NB4 (cell line): ENCODE results near the gene HGFAC.

Source experiments
- MYC ChIP-seq: IDR thresholded peaks from 2 replicates; pipeline ENCODE4 v1.6.1; 2011; ENCODE audit warnings: low read depth, low read length
- POLR2A ChIP-seq: IDR thresholded peaks from 2 replicates; pipeline ENCODE4 v1.6.1; 2011; ENCODE audit warnings: mild to moderate bottlenecking; ENCODE audit not compliant: insufficient read length; ENCODE audit errors: extremely low read depth
- TF ChIP-seq, protein P1 (sequence below): IDR thresholded peaks from one replicate; pipeline ENCODE4 v1.5.1; 2012; ENCODE audit warnings: low read depth, low read length
- TF ChIP-seq, protein P2 (sequence below): IDR thresholded peaks from 2 replicates; pipeline ENCODE4 v1.6.1; 2011; ENCODE audit warnings: low read depth, low read length

- TF ChIP-seq, protein P1, sequence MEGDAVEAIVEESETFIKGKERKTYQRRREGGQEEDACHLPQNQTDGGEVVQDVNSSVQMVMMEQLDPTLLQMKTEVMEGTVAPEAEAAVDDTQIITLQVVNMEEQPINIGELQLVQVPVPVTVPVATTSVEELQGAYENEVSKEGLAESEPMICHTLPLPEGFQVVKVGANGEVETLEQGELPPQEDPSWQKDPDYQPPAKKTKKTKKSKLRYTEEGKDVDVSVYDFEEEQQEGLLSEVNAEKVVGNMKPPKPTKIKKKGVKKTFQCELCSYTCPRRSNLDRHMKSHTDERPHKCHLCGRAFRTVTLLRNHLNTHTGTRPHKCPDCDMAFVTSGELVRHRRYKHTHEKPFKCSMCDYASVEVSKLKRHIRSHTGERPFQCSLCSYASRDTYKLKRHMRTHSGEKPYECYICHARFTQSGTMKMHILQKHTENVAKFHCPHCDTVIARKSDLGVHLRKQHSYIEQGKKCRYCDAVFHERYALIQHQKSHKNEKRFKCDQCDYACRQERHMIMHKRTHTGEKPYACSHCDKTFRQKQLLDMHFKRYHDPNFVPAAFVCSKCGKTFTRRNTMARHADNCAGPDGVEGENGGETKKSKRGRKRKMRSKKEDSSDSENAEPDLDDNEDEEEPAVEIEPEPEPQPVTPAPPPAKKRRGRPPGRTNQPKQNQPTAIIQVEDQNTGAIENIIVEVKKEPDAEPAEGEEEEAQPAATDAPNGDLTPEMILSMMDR, result no peak
- TF ChIP-seq, protein P2, sequence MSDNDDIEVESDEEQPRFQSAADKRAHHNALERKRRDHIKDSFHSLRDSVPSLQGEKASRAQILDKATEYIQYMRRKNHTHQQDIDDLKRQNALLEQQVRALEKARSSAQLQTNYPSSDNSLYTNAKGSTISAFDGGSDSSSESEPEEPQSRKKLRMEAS, result no peak
- TF ChIP-seq POLR2A (no peak), MYC (no peak)
These were observed 54.3 kb downstream of the HGFAC start for GRCh38 chr4:3496021-3496420.
